PC-3 (cell line): ENCODE data around the gene FBN2. TPM values are rescaled to one million over a fixed set of nuclear protein-coding genes. Genes with fewer than 3 reads are reported as not detected.

Source experiments
- ATAC-seq: fragments of 200-7000 bp; cut with Tn5 transposase; 2 replicates; pipeline ENCODE4 v1.9.1; 2020; ENCODE audit warnings: mild to moderate bottlenecking, moderate library complexity
- BruUV-seq: library from RNA; stranded (reverse); fragments of 400-500 nt; replicated peaks from 2 replicates; lab custom pipeline; 2021; lab: Mats Ljungman, UMichigan
- CTCF ChIA-PET: fragments of 300-600 bp; sonication (Branson Sonifier 250); formaldehyde crosslinking; loops from one replicate; lab custom pipeline; 2022; ENCODE audit warnings: antibody characterized with exemption; lab: Charles Lee
- POLR2A ChIA-PET: fragments of 300-600 bp; sonication (Branson Sonifier 250); formaldehyde crosslinking; loops from one replicate; lab custom pipeline; 2022; ENCODE audit warnings: antibody characterized with exemption; ENCODE audit not compliant: unreplicated experiment; lab: Charles Lee
- DNase-seq: peaks from one replicate; pipeline ENCODE4 v3.0.0-alpha.2; 2015
- H2AFZ ChIP-seq: fragments of 300-600 bp; sonication (generic); 2 replicates; pipeline ENCODE4 v1.6.0; 2016; ENCODE audit warnings: antibody characterized with exemption, low read length
- H3F3A ChIP-seq: fragments of 300-600 bp; sonication (generic); one replicate; pipeline ENCODE4 v1.6.0; 2017; ENCODE audit warnings: antibody characterized with exemption, low read length, control low read depth, mild to moderate bottlenecking; ENCODE audit not compliant: unreplicated experiment
- H3K27ac ChIP-seq: fragments of 300-600 bp; sonication (generic); 2 replicates; pipeline ENCODE4 v1.5.1; 2016; ENCODE audit warnings: mild to moderate bottlenecking, low read length
- H3K27me3 ChIP-seq: fragments of 300-600 bp; sonication (generic); 2 replicates; pipeline ENCODE4 v1.6.1; 2016; ENCODE audit warnings: low read length, mixed read lengths
- H3K36me3 ChIP-seq: fragments of 300-600 bp; sonication (generic); 2 replicates; pipeline ENCODE4 v1.6.1; 2016; ENCODE audit warnings: low read depth, mixed run types, low read length, mixed read lengths
- H3K4me1 ChIP-seq: fragments of 300-600 bp; sonication (generic); 2 replicates; pipeline ENCODE4 v1.5.1; 2016; ENCODE audit warnings: low read length; ENCODE audit not compliant: insufficient read depth
- H3K4me2 ChIP-seq: fragments of 300-600 bp; sonication (generic); 2 replicates; pipeline ENCODE4 v1.6.0; 2016; ENCODE audit warnings: low read length
- H3K4me3 ChIP-seq: fragments of 300-600 bp; sonication (generic); 2 replicates; pipeline ENCODE4 v1.5.1; 2016; ENCODE audit warnings: mild to moderate bottlenecking, low read length, mixed read lengths
- H3K79me2 ChIP-seq: fragments of 300-600 bp; sonication (generic); 2 replicates; pipeline ENCODE4 v1.6.1; 2017; ENCODE audit warnings: low read length, mixed read lengths
- H3K9ac ChIP-seq: fragments of 300-600 bp; sonication (generic); 2 replicates; pipeline ENCODE4 v1.6.0; 2016; ENCODE audit warnings: mild to moderate bottlenecking, low read length
- H3K9me2 ChIP-seq: fragments of 300-600 bp; sonication (generic); replicated peaks from 2 replicates; pipeline ENCODE4 v1.6.1; 2016; ENCODE audit warnings: mixed run types, low read length, mixed read lengths
- H3K9me3 ChIP-seq: fragments of 300-600 bp; sonication (generic); 2 replicates; pipeline ENCODE4 v1.6.1; 2016; ENCODE audit warnings: low read length, mixed read lengths
- H4K20me1 ChIP-seq: fragments of 300-600 bp; sonication (generic); 2 replicates; pipeline ENCODE4 v1.6.1; 2016; ENCODE audit warnings: low read length, mixed read lengths
- CTCF ChIP-seq: fragments of 300-600 bp; sonication (generic); conservative IDR thresholded peaks from 2 replicates; pipeline ENCODE4 v1.5.1; 2017; ENCODE audit warnings: antibody characterized with exemption, low read depth, mild to moderate bottlenecking, low read length
- EZH2 ChIP-seq: fragments of 300-600 bp; sonication (generic); IDR thresholded peaks from one replicate; pipeline ENCODE4 v1.6.1; 2017; ENCODE audit warnings: antibody characterized with exemption, mild to moderate bottlenecking, low read length; ENCODE audit not compliant: unreplicated experiment
- EZH2phosphoT487 ChIP-seq: fragments of 300-600 bp; sonication (generic); IDR thresholded peaks from 2 replicates; pipeline ENCODE4 v1.6.1; 2018; ENCODE audit warnings: mild to moderate bottlenecking, antibody characterized with exemption, low read length, borderline replicate concordance
- intact Hi-C: fragments of 100-400 bp; cut with micrococcal nuclease; formaldehyde crosslinking; loops from 2 replicates; pipeline ENCODE4 v1.9.0; 2023
- total RNA-seq: library from RNA; depleted of rRNA; stranded (reverse); fragments of >200 nt; gene quantifications from 2 replicates; pipeline ENCODE4 v1.2.3, GENCODE V29; 2014

Gene FBN2
- total RNA-seq, 1 experiment from 2014 or later = 45.2 TPM

GRCh38 chr5:128253880-128254279 is 284.2 kb downstream of the FBN2 start:
- Histone ChIP-seq H2AFZ (no peak overlapping the region), H3K27ac (no peak overlapping the region), H3K36me3 (no peaks in the 10 kb centered on the region), H4K20me1 (no peaks in the 10 kb centered on the region), H3F3A (no peaks in the 10 kb centered on the region), H3K9me2 (no peaks in the 10 kb centered on the region), H3K4me1 (no peaks in the 10 kb centered on the region), H3K27me3 (no peaks in the 10 kb centered on the region), H3K9me3 (no peaks in the 10 kb centered on the region), H3K4me2 (no peak overlapping the region), H3K9ac (no peak overlapping the region), H3K79me2 (no peaks in the 10 kb centered on the region), H3K4me3 (no peak overlapping the region)
- DNase-seq (no peak), ATAC-seq (no peak)
- intact Hi-C loops = no loop called here
- BruUV-seq = no TSS peak
- ChIA-PET CTCF (no interaction called here), POLR2A (no interaction called here)
- TF ChIP-seq CTCF (no peak), EZH2 (no peak), EZH2phosphoT487 (no peak)

GRCh38 chr5:128253161-128253560 is 284.9 kb downstream of the FBN2 start:
- Histone ChIP-seq H2AFZ (no peak overlapping the region), H3K9me3 (no peaks in the 10 kb centered on the region), H4K20me1 (no peaks in the 10 kb centered on the region), H3K9ac (no peak overlapping the region), H3F3A (no peaks in the 10 kb centered on the region), H3K27me3 (no peaks in the 10 kb centered on the region), H3K4me3 (no peak overlapping the region), H3K79me2 (no peaks in the 10 kb centered on the region), H3K27ac (no peak overlapping the region), H3K4me1 (no peaks in the 10 kb centered on the region), H3K36me3 (no peaks in the 10 kb centered on the region), H3K4me2 (no peak overlapping the region), H3K9me2 (no peaks in the 10 kb centered on the region)
- CTCF ChIA-PET = no interaction called here
- no peak for ATAC-seq
- TF ChIP-seq EZH2phosphoT487 (no peak), EZH2 (no peak), CTCF (no peak)
- no peak for DNase-seq
- intact Hi-C loops = no loop called here
- POLR2A ChIA-PET = no interaction called here
- BruUV-seq = no TSS peak

DNA sequence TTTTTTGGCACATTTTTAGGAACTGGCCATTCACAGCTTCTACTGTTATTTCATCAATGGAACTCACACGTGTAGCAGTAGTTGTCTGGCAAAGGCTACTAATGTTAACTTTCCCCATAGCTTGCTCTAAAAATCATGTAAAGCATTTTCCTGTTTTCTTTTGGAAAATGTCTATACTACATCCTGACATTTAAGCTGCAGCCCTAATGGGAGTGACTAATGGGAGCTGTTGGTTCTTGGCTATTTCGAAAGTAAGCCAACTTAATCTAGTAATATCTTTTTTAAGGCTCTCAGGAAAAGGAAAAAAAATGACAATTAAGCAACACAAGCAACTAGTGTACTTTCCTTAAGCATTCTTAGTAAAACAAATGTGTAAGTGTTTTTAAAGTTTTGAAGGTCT is 285.3 kb downstream of the FBN2 start:
- Histone ChIP-seq H2AFZ (no peak overlapping the region), H3K4me3 (no peak overlapping the region), H3K27ac (no peak overlapping the region), H3F3A (no peaks in the 10 kb centered on the region), H4K20me1 (no peaks in the 10 kb centered on the region), H3K79me2 (no peaks in the 10 kb centered on the region), H3K9ac (no peak overlapping the region), H3K27me3 (no peaks in the 10 kb centered on the region), H3K36me3 (no peaks in the 10 kb centered on the region), H3K4me1 (no peaks in the 10 kb centered on the region), H3K9me3 (no peaks in the 10 kb centered on the region), H3K4me2 (no peak overlapping the region), H3K9me2 (no peaks in the 10 kb centered on the region)
- no TSS peak for BruUV-seq
- ChIA-PET POLR2A (no interaction called here), CTCF (no interaction called here)
- TF ChIP-seq CTCF = no peak
- TF ChIP-seq EZH2 = no peak
- TF ChIP-seq EZH2phosphoT487 = no peak
- DNase-seq (no peak), ATAC-seq (no peak)
- intact Hi-C loops = no loop called here
